Activated CD8-positive, alpha-beta T cell treated with anti-CD3 and anti-CD28 coated beads, Interleukin-2, amount 10 ng/mL, durations not matched to agents 7 days and 5 days (primary cell): ENCODE data around the gene COL16A1. TPM values are rescaled to one million over a fixed set of nuclear protein-coding genes. Genes with fewer than 3 reads are reported as not detected.
A peak's percentile ranks its signal among the peaks of the same experiment; 100 is the strongest.

ENCODE experiments used
- ATAC-seq: fragments of 150-1000 bp; cut with Tn5 transposase; one replicate; pipeline ENCODE4 v1.10.0; 2021; ENCODE audit warnings: moderate library complexity
- CTCF ChIA-PET: fragments of 350-600 bp; sonication (Branson Sonifier 250); formaldehyde crosslinking; loops from one replicate; lab custom pipeline; 2021; ENCODE audit warnings: antibody characterized with exemption; lab: Charles Lee
- POLR2A ChIA-PET: fragments of 350-600 bp; sonication (Branson Sonifier 250); formaldehyde crosslinking; loops from one replicate; lab custom pipeline; 2021; ENCODE audit warnings: antibody characterized with exemption; lab: Charles Lee
- DNase-seq: peaks from one replicate; pipeline ENCODE4 v3.0.0-alpha.2; 2020
- H3K27ac Mint-ChIP-seq: one replicate; pipeline ENCODE4 v1.8.0; 2021; ENCODE audit warnings: mild to moderate bottlenecking, mixed read lengths
- H3K27me3 Mint-ChIP-seq: one replicate; pipeline ENCODE4 v1.8.0; 2021; ENCODE audit warnings: low read depth, mixed read lengths
- H3K36me3 Mint-ChIP-seq: one replicate; pipeline ENCODE4 v1.8.0; 2021; ENCODE audit warnings: low read depth, mixed read lengths
- H3K4me1 Mint-ChIP-seq: one replicate; pipeline ENCODE4 v1.8.0; 2021; ENCODE audit warnings: low read depth, mixed read lengths
- H3K4me3 Mint-ChIP-seq: one replicate; pipeline ENCODE4 v1.8.0; 2021; ENCODE audit warnings: mild to moderate bottlenecking, mixed read lengths
- H3K9me3 Mint-ChIP-seq: one replicate; pipeline ENCODE4 v1.8.0; 2022; ENCODE audit warnings: mixed read lengths; ENCODE audit not compliant: insufficient read depth
- total RNA-seq, 2 experiments: library from RNA; stranded (reverse); gene quantifications; one replicate each; pipeline ENCODE4 v1.2.3, GENCODE V29; 2021

Gene COL16A1
- total RNA-seq, 2 experiments from 2014 or later, result not detected

DNA sequence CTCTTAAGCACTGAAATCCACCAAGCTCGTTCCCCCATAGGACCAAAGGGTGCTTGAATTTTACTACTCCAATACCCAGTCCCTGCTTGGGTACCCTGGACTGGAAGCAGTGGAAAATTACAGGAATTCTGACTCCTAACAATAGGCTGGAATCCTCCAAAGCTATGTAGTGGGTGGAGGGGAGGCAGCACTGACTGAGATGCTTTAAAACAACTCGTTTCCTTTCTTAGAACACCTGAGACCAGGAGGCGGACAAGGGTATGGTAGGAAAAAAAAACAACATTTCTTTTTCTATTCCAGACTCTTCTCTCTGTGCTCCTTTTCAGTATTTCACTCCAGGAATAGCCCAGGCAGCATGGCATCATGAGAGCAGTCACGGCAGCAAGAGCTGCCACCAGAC, 61.5 kb downstream of the COL16A1 start:
- POLR2A ChIA-PET, result no interaction called here
- CTCF ChIA-PET, result interaction anchor here (0.7 to 3.4 kb wide), 3 partner anchors 10 to 147 kb away, joined by 3 to 20 read pairs (median 5); no protein-coding TSS in a partner anchor
- Mint-ChIP-seq H3K27ac (no peak overlapping the region), H3K9me3 (no peaks in the 10 kb centered on the region), H3K4me1 (peaks cover 39% of the 10 kb centered on the region), H3K36me3 (no peaks in the 10 kb centered on the region), H3K27me3 (no peaks in the 10 kb centered on the region), H3K4me3 (no peak overlapping the region)
- ATAC-seq (no peak), DNase-seq (no peak)

DNA sequence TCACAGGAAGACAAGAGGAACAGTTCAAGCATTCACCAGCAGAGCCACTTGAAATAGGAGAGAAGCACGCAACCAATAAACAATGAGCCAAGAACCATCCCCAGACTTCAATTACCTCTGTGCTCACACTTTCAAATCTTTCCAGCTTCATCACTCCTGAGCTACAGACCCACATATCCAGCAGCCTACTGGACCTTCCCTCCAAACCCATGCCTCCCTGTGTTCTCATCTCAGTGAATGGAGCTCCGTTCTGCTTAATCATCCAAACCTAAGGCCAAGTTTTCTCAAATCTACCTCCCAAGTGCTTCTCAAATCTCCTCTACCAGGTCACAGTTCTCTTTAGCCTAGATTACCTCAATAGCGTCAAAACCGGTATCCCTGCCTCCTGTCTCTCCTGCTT, 62.9 kb downstream of the COL16A1 start:
- DNase-seq (no peak), ATAC-seq (no peak)
- Mint-ChIP-seq H3K4me1 (peaks cover 39% of the 10 kb centered on the region), H3K36me3 (no peaks in the 10 kb centered on the region), H3K9me3 (no peaks in the 10 kb centered on the region), H3K27me3 (no peaks in the 10 kb centered on the region), H3K4me3 (no peak overlapping the region), H3K27ac (no peak overlapping the region)
- ChIA-PET POLR2A (no interaction called here), CTCF (interaction anchor here (1.0 kb wide), 1 partner anchor 148 kb away, joined by 3 read pairs; no protein-coding TSS in a partner anchor)

DNA sequence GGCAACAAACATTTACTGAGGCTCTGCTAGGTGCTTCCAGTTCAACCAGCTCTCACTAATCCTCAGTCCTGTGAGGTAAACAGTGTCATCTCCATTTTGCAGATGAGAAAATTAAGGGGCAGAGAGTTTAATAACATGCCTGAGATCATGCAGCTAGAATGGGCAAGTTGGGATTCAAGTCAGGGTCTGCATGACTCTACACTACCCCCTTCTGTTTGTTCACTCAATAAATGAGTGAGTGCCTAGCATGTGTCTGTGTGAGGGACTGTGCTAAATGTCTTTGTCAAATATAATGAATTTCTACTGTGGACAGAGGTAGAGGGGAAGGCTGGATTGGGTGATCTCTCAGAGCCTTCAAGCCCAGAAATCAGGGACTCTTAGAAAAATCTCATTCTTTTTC, 63.6 kb downstream of the COL16A1 start:
- no peaks in the 10 kb centered on the region for H3K36me3 Mint-ChIP-seq
- ChIA-PET CTCF (interaction anchor here (0.7 to 1.3 kb wide), 3 partner anchors 21 to 149 kb away, joined by 3 to 4 read pairs (median 3); no protein-coding TSS in a partner anchor), POLR2A (no interaction called here)
- no peaks in the 10 kb centered on the region for H3K27me3 Mint-ChIP-seq
- no peaks in the 10 kb centered on the region for H3K9me3 Mint-ChIP-seq
- H3K4me3 Mint-ChIP-seq, result no peak overlapping the region
- no peak overlapping the region for H3K27ac Mint-ChIP-seq
- ATAC-seq (no peak), DNase-seq (no peak)
- H3K4me1 Mint-ChIP-seq, result peaks cover 32% of the 10 kb centered on the region

DNA sequence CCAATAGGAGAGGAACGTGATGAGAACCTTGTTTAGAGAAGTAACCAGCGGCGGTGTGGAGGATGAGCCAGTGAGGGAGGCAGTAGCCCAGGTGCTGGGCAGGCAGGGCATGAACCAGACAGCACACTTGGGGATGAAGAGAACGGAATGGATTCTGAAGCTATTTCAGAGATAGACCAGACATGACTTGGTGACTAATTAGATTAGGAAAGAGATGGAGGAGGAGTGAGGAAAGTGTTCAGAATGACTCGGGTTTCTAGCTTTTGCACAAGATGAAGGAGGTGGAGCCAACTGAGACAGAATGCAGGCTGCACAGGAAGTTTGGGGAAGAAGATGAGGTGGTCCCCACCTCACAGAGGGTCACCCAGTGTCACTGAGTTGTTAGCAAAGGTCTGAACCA, 64.3 kb downstream of the COL16A1 start:
- no peak overlapping the region for H3K27ac Mint-ChIP-seq
- ATAC-seq (no peak), DNase-seq (no peak)
- H3K4me3 Mint-ChIP-seq, result no peak overlapping the region
- no peaks in the 10 kb centered on the region for H3K9me3 Mint-ChIP-seq
- ChIA-PET POLR2A (no interaction called here), CTCF (interaction anchor here (1.3 to 3.1 kb wide), 2 partner anchors 21 to 150 kb away, joined by 4 to 9 read pairs; no protein-coding TSS in a partner anchor)
- peaks cover 30% of the 10 kb centered on the region for H3K4me1 Mint-ChIP-seq
- H3K27me3 Mint-ChIP-seq, result no peaks in the 10 kb centered on the region
- no peaks in the 10 kb centered on the region for H3K36me3 Mint-ChIP-seq

DNA sequence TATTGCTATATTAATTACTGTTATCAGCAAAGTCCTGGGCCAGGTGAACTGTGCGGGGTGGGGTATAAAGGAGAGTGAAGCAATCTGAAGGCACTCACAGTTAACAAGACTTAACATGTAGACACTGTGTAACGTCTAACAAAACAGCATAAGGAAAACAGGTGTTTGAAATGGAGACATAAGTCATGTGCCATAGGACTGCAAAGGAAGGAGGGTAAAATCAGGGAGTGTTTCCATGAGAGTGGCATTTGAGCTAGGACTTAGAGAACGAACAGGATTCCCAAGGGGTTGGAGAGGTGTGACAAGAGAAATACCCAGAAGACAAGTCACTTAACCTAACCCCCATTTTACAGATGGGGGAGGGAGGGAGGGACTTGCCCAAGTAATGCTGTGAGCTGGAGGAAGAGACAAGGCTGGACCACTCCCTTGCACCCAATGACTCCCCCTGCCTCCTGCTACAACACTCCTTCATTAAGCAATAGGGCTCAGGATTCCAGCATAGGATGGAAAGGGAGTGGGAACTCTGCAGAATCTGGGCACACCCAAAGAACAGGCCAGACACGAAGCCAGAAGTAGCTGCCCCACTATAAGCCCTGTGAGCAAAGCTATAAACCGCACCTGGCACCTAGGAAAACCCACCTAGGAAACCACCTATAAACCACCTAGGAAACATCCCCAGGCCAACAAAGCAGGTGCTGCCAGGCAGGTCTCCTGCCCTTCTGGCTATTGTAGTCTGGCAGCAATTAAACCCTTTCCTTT, 65.7 kb downstream of the COL16A1 start:
- Mint-ChIP-seq H3K4me3 (no peak overlapping the region), H3K4me1 (peaks cover 21% of the 10 kb centered on the region), H3K36me3 (peaks cover 2% of the 10 kb centered on the region), H3K27ac (no peak overlapping the region), H3K9me3 (no peaks in the 10 kb centered on the region), H3K27me3 (no peaks in the 10 kb centered on the region)
- ATAC-seq, result no peak
- ChIA-PET POLR2A (interaction anchor here (0.6 kb wide), 1 partner anchor 177 kb away, joined by 3 read pairs; no protein-coding TSS in a partner anchor), CTCF (interaction anchor here (0.8 to 3.1 kb wide), 7 partner anchors 9 to 151 kb away, joined by 3 to 10 read pairs (median 4); no protein-coding TSS in a partner anchor)
- DNase-seq, result no peak

DNA sequence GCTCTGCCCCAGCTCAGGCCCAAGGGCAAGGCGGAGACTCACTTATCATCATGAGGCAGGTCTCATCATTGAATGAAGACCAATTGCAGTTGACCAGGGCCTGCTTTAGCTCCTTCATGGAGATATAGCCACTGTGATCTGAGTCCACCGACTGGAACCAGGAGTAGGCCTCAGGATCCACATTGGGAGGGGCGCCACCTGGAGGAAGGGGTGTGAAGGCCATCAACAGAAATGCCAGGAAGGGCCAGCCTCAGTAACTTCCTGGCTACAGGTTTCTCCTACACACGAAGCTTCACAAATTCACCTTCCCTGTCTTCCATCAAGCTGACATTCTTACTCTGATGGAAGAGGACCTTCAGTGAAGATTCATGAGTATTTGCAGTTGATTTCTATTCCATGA, 70.7 kb downstream of the COL16A1 start:
- POLR2A ChIA-PET, result interaction anchor here (1.2 kb wide), 2 partner anchors 10 to 155 kb away, joined by 3 to 5 read pairs; no protein-coding TSS in a partner anchor
- Mint-ChIP-seq H3K4me1 (peaks cover 13% of the 10 kb centered on the region), H3K27ac (no peak overlapping the region), H3K4me3 (no peak overlapping the region), H3K36me3 (peaks cover 11% of the 10 kb centered on the region), H3K27me3 (no peaks in the 10 kb centered on the region), H3K9me3 (no peaks in the 10 kb centered on the region)
- ATAC-seq (no peak), DNase-seq (peak; percentile 33)
- CTCF ChIA-PET, result interaction anchor here (1.0 to 1.3 kb wide), 4 partner anchors 9 to 156 kb away, joined by 5 to 10 read pairs (median 5); partner anchors contain the start of gene PEF1

DNA sequence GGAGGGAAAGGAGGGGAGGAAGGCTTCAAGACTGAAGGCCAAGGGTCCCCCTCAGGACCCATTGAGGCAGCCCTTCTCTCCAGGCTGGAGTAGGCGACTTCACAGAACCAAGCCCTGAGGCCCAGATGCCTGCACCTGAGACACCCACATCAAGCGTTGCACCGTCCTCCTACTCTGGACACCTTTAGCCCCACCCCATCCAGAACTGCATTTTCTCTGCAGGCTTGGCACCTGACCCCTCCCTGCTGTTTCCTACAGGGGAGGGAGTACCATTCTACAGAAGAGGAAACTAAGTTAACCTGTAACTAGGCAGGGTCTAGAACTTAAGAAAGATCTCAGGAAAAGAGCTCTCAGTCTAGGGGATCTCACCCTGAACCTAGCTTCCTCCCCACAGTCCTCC, 71.2 kb downstream of the COL16A1 start:
- ChIA-PET CTCF (interaction anchor here (1.0 to 1.5 kb wide), 5 partner anchors 10 to 156 kb away, joined by 3 to 10 read pairs (median 5); partner anchors contain the start of genes HCRTR1 and PEF1), POLR2A (interaction anchor here (0.6 to 1.2 kb wide), 3 partner anchors 11 to 156 kb away, joined by 3 to 5 read pairs (median 3); partner anchors contain the start of gene PEF1)
- H3K36me3 Mint-ChIP-seq, result peaks cover 11% of the 10 kb centered on the region
- peaks cover 9% of the 10 kb centered on the region for H3K4me1 Mint-ChIP-seq
- no peaks in the 10 kb centered on the region for H3K9me3 Mint-ChIP-seq
- H3K27ac Mint-ChIP-seq, result no peak overlapping the region
- no peak overlapping the region for H3K4me3 Mint-ChIP-seq
- DNase-seq (no peak), ATAC-seq (no peak)
- no peaks in the 10 kb centered on the region for H3K27me3 Mint-ChIP-seq

DNA sequence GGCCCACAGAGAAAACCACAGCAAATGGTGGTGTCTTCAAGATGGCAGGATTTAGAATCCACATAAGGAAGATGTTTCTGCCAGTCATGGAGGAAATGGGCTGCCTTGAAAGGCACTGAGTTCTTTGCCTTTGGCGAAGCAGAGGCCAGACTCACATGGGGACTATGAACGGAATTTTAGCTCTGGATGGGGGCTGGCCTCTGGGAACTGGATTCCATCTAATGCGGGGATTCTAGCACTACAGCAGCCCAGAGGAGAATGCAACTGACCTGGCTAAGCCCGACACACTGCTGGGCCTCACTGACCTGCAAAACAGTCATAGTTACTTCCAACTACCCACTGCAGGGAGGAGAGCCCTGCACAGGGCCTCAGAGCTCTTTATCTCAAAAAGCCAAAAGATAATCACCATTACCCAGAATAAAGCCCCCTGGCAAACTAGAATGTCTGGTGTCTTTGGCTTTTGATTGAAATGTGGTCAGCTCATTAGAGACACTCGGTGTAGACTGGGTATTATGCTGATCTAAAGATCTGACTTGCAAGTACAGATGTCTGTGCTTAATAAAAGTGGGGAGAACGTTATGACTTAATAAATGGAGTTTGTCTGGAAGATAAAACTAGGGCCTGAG, 74.8 kb downstream of the COL16A1 start:
- H3K27ac Mint-ChIP-seq, result no peak overlapping the region
- CTCF ChIA-PET, result interaction anchor here (1.2 to 1.4 kb wide), 4 partner anchors 9 to 160 kb away, joined by 3 to 4 read pairs (median 4); no protein-coding TSS in a partner anchor
- peaks cover 16% of the 10 kb centered on the region for H3K36me3 Mint-ChIP-seq
- no peak overlapping the region for H3K4me3 Mint-ChIP-seq
- peaks cover 9% of the 10 kb centered on the region for H3K4me1 Mint-ChIP-seq
- no peak for ATAC-seq
- POLR2A ChIA-PET, result interaction anchor here (0.5 kb wide), 1 partner anchor 840 kb away, joined by 3 read pairs; no protein-coding TSS in a partner anchor
- DNase-seq, result no peak
- H3K9me3 Mint-ChIP-seq, result no peaks in the 10 kb centered on the region
- H3K27me3 Mint-ChIP-seq, result no peaks in the 10 kb centered on the region

DNA sequence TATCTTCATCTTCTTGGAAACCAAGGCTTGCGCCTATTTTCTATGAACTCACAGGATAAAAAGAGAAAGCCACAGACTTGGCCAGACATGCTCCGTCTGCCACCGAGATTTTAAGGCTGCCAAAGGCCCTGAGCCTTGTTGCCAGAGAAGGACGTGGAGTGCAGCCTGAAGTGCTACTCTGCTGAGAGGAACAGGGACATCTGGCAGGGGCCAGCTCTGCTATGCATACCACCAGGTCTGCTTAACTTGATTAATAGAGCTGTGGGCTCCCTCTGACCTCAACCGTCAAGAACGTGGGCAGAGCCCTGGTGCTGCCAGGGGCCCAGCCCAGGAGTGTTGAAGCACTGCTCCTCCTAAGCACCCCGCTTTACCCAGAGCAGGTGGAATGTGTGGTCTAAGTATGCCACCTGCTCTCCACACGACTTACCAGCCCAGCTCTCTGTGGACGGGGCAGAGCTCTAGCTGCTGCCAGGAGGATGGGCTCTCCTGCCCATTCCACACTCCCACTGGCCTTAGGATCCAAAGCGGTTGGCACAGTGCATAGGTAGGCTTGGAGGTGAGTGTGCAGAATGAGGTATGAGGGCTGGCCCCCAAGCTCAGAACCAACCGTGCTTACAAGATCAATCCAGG, 75.8 kb downstream of the COL16A1 start:
- peaks cover 13% of the 10 kb centered on the region for H3K4me1 Mint-ChIP-seq
- no peak overlapping the region for H3K4me3 Mint-ChIP-seq
- DNase-seq (no peak), ATAC-seq (no peak)
- H3K36me3 Mint-ChIP-seq, result peaks cover 14% of the 10 kb centered on the region
- no peak overlapping the region for H3K27ac Mint-ChIP-seq
- POLR2A ChIA-PET, result no interaction called here
- no peaks in the 10 kb centered on the region for H3K9me3 Mint-ChIP-seq
- H3K27me3 Mint-ChIP-seq, result no peaks in the 10 kb centered on the region
- CTCF ChIA-PET, result no interaction called here

DNA sequence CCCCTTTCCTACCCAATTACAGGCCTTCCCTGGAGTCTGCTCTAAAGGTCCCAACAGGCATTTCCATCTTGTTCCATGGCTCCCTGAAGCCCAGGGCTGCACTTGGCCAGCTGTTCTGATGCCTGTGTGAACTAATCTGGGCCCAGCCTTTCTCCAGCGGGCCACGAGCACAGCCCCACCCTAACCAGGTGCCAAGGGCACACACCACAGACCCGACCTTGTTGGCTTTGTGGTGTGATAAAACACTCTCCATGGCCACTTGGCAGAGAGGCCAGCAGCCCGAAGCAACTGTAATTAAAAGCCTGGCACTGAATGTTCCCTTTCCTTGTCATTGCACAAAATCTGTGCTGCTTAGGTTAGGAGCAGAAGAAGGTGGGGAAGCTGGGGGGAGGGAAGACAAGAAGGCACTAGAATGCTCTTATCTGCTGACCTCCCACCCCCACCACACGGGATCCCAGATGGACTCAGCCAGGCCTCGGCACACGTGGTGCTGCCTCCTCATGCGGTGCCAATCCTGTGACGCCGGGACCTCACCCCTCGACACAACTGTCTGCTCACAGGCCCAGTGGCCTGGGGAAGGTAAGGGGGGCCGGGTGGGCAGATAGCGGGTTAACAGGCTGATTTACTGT, 76.4 kb downstream of the COL16A1 start:
- H3K27me3 Mint-ChIP-seq, result no peaks in the 10 kb centered on the region
- DNase-seq (no peak), ATAC-seq (no peak)
- H3K27ac Mint-ChIP-seq, result no peak overlapping the region
- H3K4me1 Mint-ChIP-seq, result peaks cover 13% of the 10 kb centered on the region
- H3K4me3 Mint-ChIP-seq, result no peak overlapping the region
- H3K9me3 Mint-ChIP-seq, result no peaks in the 10 kb centered on the region
- POLR2A ChIA-PET, result no interaction called here
- peaks cover 12% of the 10 kb centered on the region for H3K36me3 Mint-ChIP-seq
- CTCF ChIA-PET, result interaction anchor here (1.2 kb wide), 1 partner anchor 9 kb away, joined by 5 read pairs; no protein-coding TSS in a partner anchor
